CD4-positive, CD25-positive, alpha-beta regulatory T cell (primary cell): ENCODE results near the gene ACTR1A. TPM values are rescaled to one million over a fixed set of nuclear protein-coding genes. Genes with fewer than 3 reads are reported as not detected.

Experiments used
- ATAC-seq, 2 donors: fragments of 150-1000 bp; cut with Tn5 transposase; one replicate each; pipeline ENCODE4 v1.10.0; 2021; ENCODE audit warnings: low read depth in 2 of 2, moderate number of reproducible peaks in 2 of 2, moderate library complexity in 1 of 2
- DNase-seq, 3 donors: peaks; one replicate each; pipeline versions ENCODE4 v3.0.0 to v3.0.0-alpha.2; 2012 to 2022; ENCODE audit warnings: mixed read lengths in 1 of 3
- H3K27ac ChIP-seq: one replicate; pipeline ENCODE4 v1.7.0; 2013; ENCODE audit warnings: mild to moderate bottlenecking, low read length; ENCODE audit not compliant: insufficient read depth, poor library complexity, severe bottlenecking
- H3K27me3 ChIP-seq: one replicate; pipeline ENCODE4 v1.7.0; 2013; ENCODE audit warnings: low read length; ENCODE audit not compliant: control insufficient read depth, insufficient read depth
- H3K36me3 ChIP-seq: one replicate; pipeline ENCODE4 v1.7.0; 2013; ENCODE audit warnings: mild to moderate bottlenecking, low read length, moderate library complexity; ENCODE audit not compliant: control insufficient read depth, insufficient read depth
- H3K4me1 ChIP-seq: 2 replicates; pipeline ENCODE4 v1.7.0; 2013; ENCODE audit warnings: mild to moderate bottlenecking, low read length; ENCODE audit not compliant: insufficient read depth, control insufficient read depth, poor library complexity, severe bottlenecking
- H3K4me3 ChIP-seq: one replicate; pipeline ENCODE4 v1.7.0; 2013; ENCODE audit warnings: low read depth, mild to moderate bottlenecking, low read length, moderate library complexity
- H3K9me3 ChIP-seq, 2 experiments: 1 replicate in 1 of 2; 2 replicates in 1 of 2; pipeline ENCODE4 v1.7.0; 2013; ENCODE audit warnings: low read length in 2 of 2, mild to moderate bottlenecking in 1 of 2, moderate library complexity in 1 of 2; ENCODE audit not compliant: control insufficient read depth in 2 of 2
- H3K27ac Mint-ChIP-seq, 3 donors: one replicate each; pipeline ENCODE4 v1.8.0; 2020 to 2022; ENCODE audit warnings: mild to moderate bottlenecking in 3 of 3, mixed read lengths in 3 of 3, moderate library complexity in 2 of 3
- H3K27me3 Mint-ChIP-seq: one replicate; pipeline ENCODE4 v1.8.0; 2022; ENCODE audit warnings: mild to moderate bottlenecking, mixed read lengths
- H3K36me3 Mint-ChIP-seq: one replicate; pipeline ENCODE4 v1.8.0; 2020; ENCODE audit warnings: mixed read lengths
- H3K4me1 Mint-ChIP-seq, 4 donors: one replicate each; pipeline ENCODE4 v1.8.0; 2020 to 2022; ENCODE audit warnings: mixed read lengths in 4 of 4, mild to moderate bottlenecking in 1 of 4
- H3K4me3 Mint-ChIP-seq, 4 donors: one replicate each; pipeline ENCODE4 v1.8.0; 2020 to 2022; ENCODE audit warnings: mild to moderate bottlenecking in 4 of 4, mixed read lengths in 4 of 4, moderate library complexity in 3 of 4
- H3K9me3 Mint-ChIP-seq, 7 donors: one replicate each; pipeline ENCODE4 v1.8.0; 2020 to 2022; ENCODE audit warnings: mixed read lengths in 7 of 7, mild to moderate bottlenecking in 3 of 7, moderate library complexity in 2 of 7
- polyA plus RNA-seq, 4 donors: library from polyadenylated mRNA; unstranded; fragments of 300-500 nt; fragmentation: Illumina TruSeq; gene quantifications; one replicate each; pipeline ENCODE4 v1.2.3, GENCODE V29; 2021
- total RNA-seq: library from RNA; stranded (reverse); gene quantifications from one replicate; pipeline ENCODE4 v1.2.3, GENCODE V29; 2022

ACTR1A gene
- total and polyA plus RNA-seq, 5 donors from 2014 or later = 63.0 to 77.9 (median 74.7) TPM

GRCh38 chr10:102465466-102465865, 37.0 kb downstream of the ACTR1A start:
- Mint-ChIP-seq H3K27me3 (peaks cover 6% of the 10 kb centered on the region), H3K4me1 (peaks cover 10 to 27% (median 20%) of the 10 kb centered on the region in 4 donors), H3K9me3 (no peaks in the 10 kb centered on the region), H3K4me3 (no peak overlapping the region), H3K36me3 (peaks cover 3% of the 10 kb centered on the region), H3K27ac (no peak overlapping the region)
- H3K27ac ChIP-seq = no peak overlapping the region
- ATAC-seq (no peak), DNase-seq (no peak)
- no peak overlapping the region for H3K4me3 ChIP-seq
- H3K27me3 ChIP-seq = no peaks in the 10 kb centered on the region
- H3K9me3 ChIP-seq = no peaks in the 10 kb centered on the region
- peaks cover 15% of the 10 kb centered on the region for H3K4me1 ChIP-seq
- H3K36me3 ChIP-seq = no peaks in the 10 kb centered on the region

GRCh38 chr10:102463983-102464382, 38.5 kb downstream of the ACTR1A start:
- Mint-ChIP-seq H3K27me3 (peaks cover 6% of the 10 kb centered on the region), H3K4me1 (peaks cover 10 to 31% (median 20%) of the 10 kb centered on the region in 4 donors), H3K36me3 (peaks cover 3% of the 10 kb centered on the region), H3K27ac (no peak overlapping the region), H3K4me3 (no peak overlapping the region), H3K9me3 (no peaks in the 10 kb centered on the region)
- Histone ChIP-seq H3K27ac (no peak overlapping the region), H3K27me3 (no peaks in the 10 kb centered on the region), H3K36me3 (no peaks in the 10 kb centered on the region), H3K9me3 (no peaks in the 10 kb centered on the region), H3K4me1 (peaks cover 15% of the 10 kb centered on the region), H3K4me3 (no peak overlapping the region)
- DNase-seq = no peak
- ATAC-seq = no peak

GRCh38 chr10:102462512-102463054, 39.9 kb downstream of the ACTR1A start:
- Mint-ChIP-seq H3K27me3 (peaks cover 6% of the 10 kb centered on the region), H3K4me3 (peak overlapping the region; percentile 29 to 91 (median 82)), H3K27ac (no peak overlapping the region), H3K36me3 (no peaks in the 10 kb centered on the region), H3K9me3 (no peaks in the 10 kb centered on the region), H3K4me1 (peaks cover 10 to 31% (median 21%) of the 10 kb centered on the region in 4 donors)
- Histone ChIP-seq H3K4me3 (no peak overlapping the region), H3K27me3 (no peaks in the 10 kb centered on the region), H3K27ac (no peak overlapping the region), H3K9me3 (no peaks in the 10 kb centered on the region), H3K4me1 (peaks cover 15% of the 10 kb centered on the region), H3K36me3 (no peaks in the 10 kb centered on the region)
- DNase-seq (no peak), ATAC-seq (no peak)

- Histone ChIP-seq H3K4me3 (peak overlapping the region; percentile 87), H3K36me3 (peaks cover 3% of the 10 kb centered on the region), H3K27me3 (no peaks in the 10 kb centered on the region), H3K4me1 (peaks cover 15% of the 10 kb centered on the region), H3K27ac (peak overlapping the region; percentile 52), H3K9me3 (no peaks in the 10 kb centered on the region)
- peak overlapping the region; percentile 80 to 95 (median 90) for H3K4me3 Mint-ChIP-seq
- H3K4me1 Mint-ChIP-seq = peaks cover 10 to 31% (median 20%) of the 10 kb centered on the region in 4 donors
- H3K27me3 Mint-ChIP-seq = peaks cover 6% of the 10 kb centered on the region
- H3K36me3 Mint-ChIP-seq = no peaks in the 10 kb centered on the region
- peak; percentile 97 to 98 for ATAC-seq
- H3K27ac Mint-ChIP-seq = peak overlapping the region; percentile 38 to 86 (median 83)
- H3K9me3 Mint-ChIP-seq = no peaks in the 10 kb centered on the region
- peak; percentile 89 to 92 (median 89) for DNase-seq
Measured at GRCh38 chr10:102461187-102462054, 41.1 kb downstream of the ACTR1A start.

- ATAC-seq (no peak), DNase-seq (no peak)
- peak overlapping the region; percentile 56 to 86 (median 83) for H3K27ac Mint-ChIP-seq
- peak overlapping the region; percentile 80 to 95 (median 90) for H3K4me3 Mint-ChIP-seq
- peaks cover 1% of the 10 kb centered on the region for H3K36me3 Mint-ChIP-seq
- Histone ChIP-seq H3K9me3 (no peaks in the 10 kb centered on the region), H3K27me3 (no peaks in the 10 kb centered on the region), H3K4me1 (peaks cover 15% of the 10 kb centered on the region), H3K4me3 (peak overlapping the region; percentile 87), H3K36me3 (peaks cover 8% of the 10 kb centered on the region), H3K27ac (no peak overlapping the region)
- H3K9me3 Mint-ChIP-seq = no peaks in the 10 kb centered on the region
- H3K27me3 Mint-ChIP-seq = peaks cover 6% of the 10 kb centered on the region
- peaks cover 12 to 31% (median 20%) of the 10 kb centered on the region in 4 donors for H3K4me1 Mint-ChIP-seq
Measured at GRCh38 chr10:102460836-102461186, 41.7 kb downstream of the ACTR1A start.

- Mint-ChIP-seq H3K27ac (no peak overlapping the region), H3K4me1 (peaks cover 12 to 30% (median 22%) of the 10 kb centered on the region in 4 donors), H3K4me3 (no peak overlapping the region), H3K36me3 (peaks cover 3% of the 10 kb centered on the region), H3K9me3 (no peaks in the 10 kb centered on the region), H3K27me3 (peaks cover 7% of the 10 kb centered on the region)
- H3K9me3 ChIP-seq = no peaks in the 10 kb centered on the region
- H3K27me3 ChIP-seq = no peaks in the 10 kb centered on the region
- ATAC-seq (no peak), DNase-seq (no peak)
- H3K27ac ChIP-seq = no peak overlapping the region
- H3K36me3 ChIP-seq = peaks cover 8% of the 10 kb centered on the region
- no peak overlapping the region for H3K4me3 ChIP-seq
- peaks cover 15% of the 10 kb centered on the region for H3K4me1 ChIP-seq
Measured at GRCh38 chr10:102458656-102459055, 43.9 kb downstream of the ACTR1A start.

GRCh38 chr10:102457591-102458150, 44.8 kb downstream of the ACTR1A start:
- H3K9me3 Mint-ChIP-seq = no peaks in the 10 kb centered on the region
- H3K4me3 ChIP-seq = no peak overlapping the region
- H3K4me3 Mint-ChIP-seq = peak overlapping the region in 1 of 4 donors; percentile 13
- peaks cover 4% of the 10 kb centered on the region for H3K27me3 Mint-ChIP-seq
- no peaks in the 10 kb centered on the region for H3K27me3 ChIP-seq
- peak overlapping the region in 2 of 3 donors; percentile 65 to 91 for H3K27ac Mint-ChIP-seq
- H3K36me3 Mint-ChIP-seq = peaks cover 7% of the 10 kb centered on the region
- no peak overlapping the region for H3K27ac ChIP-seq
- H3K4me1 Mint-ChIP-seq = peaks cover 8 to 30% (median 25%) of the 10 kb centered on the region in 4 donors
- DNase-seq = no peak
- peaks cover 16% of the 10 kb centered on the region for H3K4me1 ChIP-seq
- no peaks in the 10 kb centered on the region for H3K9me3 ChIP-seq
- ATAC-seq = no peak
- H3K36me3 ChIP-seq = peaks cover 8% of the 10 kb centered on the region
